HL-60 (cell line): ENCODE data around the gene CFAP100.

Experiments
- CTCF ChIP-seq: IDR thresholded peaks from one replicate; pipeline ENCODE4 v1.5.1; 2011; ENCODE audit warnings: low read length, control low read depth, inconsistent platforms; ENCODE audit not compliant: insufficient read depth
- GABPA ChIP-seq: IDR thresholded peaks from 2 replicates; pipeline ENCODE4 v1.6.1; 2012; ENCODE audit warnings: low read depth
- POLR2AphosphoS5 ChIP-seq: IDR thresholded peaks from 2 replicates; pipeline ENCODE4 v1.6.1; 2012; ENCODE audit warnings: low read depth
- SPI1 ChIP-seq: IDR thresholded peaks from 2 replicates; pipeline ENCODE4 v1.6.1; 2012; ENCODE audit warnings: low read depth, mild to moderate bottlenecking, borderline replicate concordance
- TF ChIP-seq, protein P1 (sequence below): IDR thresholded peaks from 2 replicates; pipeline ENCODE4 v1.6.1; 2012; ENCODE audit warnings: low read depth; ENCODE audit not compliant: insufficient replicate concordance

DNA sequence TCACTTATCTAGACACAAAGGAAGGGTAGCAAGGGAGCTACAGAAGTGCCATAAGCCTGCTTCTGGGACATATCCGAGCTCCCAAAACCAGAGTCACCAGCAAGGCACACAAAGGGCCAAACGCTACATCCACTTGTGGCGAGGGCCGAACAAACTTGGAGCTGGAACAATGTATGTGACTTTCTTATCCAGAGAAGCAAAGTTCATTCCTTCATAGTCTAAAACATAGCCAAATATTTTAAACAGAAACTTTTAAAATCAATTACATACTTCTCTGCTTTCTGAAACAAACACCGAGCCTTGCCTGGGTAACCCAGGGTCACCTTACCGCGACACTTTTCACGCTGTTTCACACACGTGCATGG, 65.0 kb downstream of the CFAP100 start:
- no peak for TF ChIP-seq POLR2AphosphoS5
- TF ChIP-seq CTCF = no peak
- TF ChIP-seq, protein P1, sequence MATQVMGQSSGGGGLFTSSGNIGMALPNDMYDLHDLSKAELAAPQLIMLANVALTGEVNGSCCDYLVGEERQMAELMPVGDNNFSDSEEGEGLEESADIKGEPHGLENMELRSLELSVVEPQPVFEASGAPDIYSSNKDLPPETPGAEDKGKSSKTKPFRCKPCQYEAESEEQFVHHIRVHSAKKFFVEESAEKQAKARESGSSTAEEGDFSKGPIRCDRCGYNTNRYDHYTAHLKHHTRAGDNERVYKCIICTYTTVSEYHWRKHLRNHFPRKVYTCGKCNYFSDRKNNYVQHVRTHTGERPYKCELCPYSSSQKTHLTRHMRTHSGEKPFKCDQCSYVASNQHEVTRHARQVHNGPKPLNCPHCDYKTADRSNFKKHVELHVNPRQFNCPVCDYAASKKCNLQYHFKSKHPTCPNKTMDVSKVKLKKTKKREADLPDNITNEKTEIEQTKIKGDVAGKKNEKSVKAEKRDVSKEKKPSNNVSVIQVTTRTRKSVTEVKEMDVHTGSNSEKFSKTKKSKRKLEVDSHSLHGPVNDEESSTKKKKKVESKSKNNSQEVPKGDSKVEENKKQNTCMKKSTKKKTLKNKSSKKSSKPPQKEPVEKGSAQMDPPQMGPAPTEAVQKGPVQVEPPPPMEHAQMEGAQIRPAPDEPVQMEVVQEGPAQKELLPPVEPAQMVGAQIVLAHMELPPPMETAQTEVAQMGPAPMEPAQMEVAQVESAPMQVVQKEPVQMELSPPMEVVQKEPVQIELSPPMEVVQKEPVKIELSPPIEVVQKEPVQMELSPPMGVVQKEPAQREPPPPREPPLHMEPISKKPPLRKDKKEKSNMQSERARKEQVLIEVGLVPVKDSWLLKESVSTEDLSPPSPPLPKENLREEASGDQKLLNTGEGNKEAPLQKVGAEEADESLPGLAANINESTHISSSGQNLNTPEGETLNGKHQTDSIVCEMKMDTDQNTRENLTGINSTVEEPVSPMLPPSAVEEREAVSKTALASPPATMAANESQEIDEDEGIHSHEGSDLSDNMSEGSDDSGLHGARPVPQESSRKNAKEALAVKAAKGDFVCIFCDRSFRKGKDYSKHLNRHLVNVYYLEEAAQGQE = no peak
- TF ChIP-seq GABPA = no peak
- TF ChIP-seq SPI1 = no peak
